ENCODE data around the gene TTC39C.

The TTC39C gene

DNA sequence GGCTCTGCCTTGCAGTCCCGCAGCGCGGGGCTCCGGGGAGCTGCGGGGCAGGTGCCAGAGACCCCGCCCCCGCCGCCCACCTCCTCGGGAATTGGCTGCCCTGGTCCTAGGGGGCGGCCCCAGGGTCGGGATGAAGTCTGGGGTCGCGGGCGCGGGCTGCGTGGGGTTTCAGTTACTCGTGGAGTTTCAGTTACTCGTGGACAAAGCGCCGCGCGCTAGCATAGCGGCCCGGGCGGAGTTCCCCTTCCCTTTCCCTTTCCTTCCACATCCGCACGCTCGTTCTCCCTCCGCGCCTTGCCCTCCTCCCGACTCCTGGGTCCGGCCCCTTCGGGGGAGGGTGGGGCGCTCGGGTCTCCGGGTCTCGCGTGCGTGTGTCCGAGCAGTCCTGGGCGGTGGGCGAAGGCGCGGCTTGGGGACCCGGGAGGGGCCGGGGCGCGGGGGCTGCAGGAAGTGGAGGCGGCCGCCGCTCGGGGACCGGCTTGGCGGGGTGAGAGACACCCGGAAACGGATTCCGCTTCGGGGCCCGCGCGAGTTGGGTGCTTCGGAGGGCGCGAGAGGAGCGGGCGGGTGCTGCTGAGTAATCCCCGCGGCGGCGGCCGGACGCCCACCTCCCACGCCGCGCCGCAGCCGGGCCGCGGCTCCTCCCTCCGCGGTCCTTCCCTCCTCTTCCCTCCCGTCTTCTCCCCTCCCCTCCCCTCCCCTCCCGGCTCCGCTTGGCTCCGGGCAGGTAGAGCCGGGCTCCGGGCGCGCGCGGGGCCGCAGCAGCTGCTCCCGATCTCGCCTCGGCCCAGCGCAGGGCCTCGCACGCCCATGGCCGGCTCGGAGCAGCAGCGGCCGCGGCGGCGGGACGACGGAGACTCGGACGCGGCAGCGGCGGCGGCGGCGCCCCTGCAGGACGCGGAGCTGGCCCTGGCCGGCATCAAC lies at the start of gene TTC39C:
Gene TTC39C (plus strand): TSS at position 693 of the 924 bp plus-strand sequence. CDS start 118 bp downstream, at position 811.
- TF ChIP-seq, protein P1, sequence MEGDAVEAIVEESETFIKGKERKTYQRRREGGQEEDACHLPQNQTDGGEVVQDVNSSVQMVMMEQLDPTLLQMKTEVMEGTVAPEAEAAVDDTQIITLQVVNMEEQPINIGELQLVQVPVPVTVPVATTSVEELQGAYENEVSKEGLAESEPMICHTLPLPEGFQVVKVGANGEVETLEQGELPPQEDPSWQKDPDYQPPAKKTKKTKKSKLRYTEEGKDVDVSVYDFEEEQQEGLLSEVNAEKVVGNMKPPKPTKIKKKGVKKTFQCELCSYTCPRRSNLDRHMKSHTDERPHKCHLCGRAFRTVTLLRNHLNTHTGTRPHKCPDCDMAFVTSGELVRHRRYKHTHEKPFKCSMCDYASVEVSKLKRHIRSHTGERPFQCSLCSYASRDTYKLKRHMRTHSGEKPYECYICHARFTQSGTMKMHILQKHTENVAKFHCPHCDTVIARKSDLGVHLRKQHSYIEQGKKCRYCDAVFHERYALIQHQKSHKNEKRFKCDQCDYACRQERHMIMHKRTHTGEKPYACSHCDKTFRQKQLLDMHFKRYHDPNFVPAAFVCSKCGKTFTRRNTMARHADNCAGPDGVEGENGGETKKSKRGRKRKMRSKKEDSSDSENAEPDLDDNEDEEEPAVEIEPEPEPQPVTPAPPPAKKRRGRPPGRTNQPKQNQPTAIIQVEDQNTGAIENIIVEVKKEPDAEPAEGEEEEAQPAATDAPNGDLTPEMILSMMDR (IDR thresholded peaks at IDR 0.05; ENCODE audit: borderline replicate concordance, control extremely low read depth, extremely low read depth, insufficient read depth, missing control alignments), result no peak
- DNase-seq (ENCODE audit: low spot score), result peak; percentile 87
- in situ Hi-C loops (cut with MboI; ENCODE audit: low sequenced_read_pairs, unreplicated experiment), result loop anchor here (10.0 kb wide), 1 partner anchor 110 kb away; no protein-coding TSS in a partner anchor

- TF ChIP-seq, protein P1 (IDR thresholded peaks at IDR 0.05; ENCODE audit: borderline replicate concordance, control extremely low read depth, extremely low read depth, insufficient read depth, missing control alignments), result no peak
- no peak for DNase-seq (ENCODE audit: low spot score)
- in situ Hi-C loops (cut with MboI; ENCODE audit: low sequenced_read_pairs, unreplicated experiment), result no loop called here
Measured at GRCh38 chr18:23966909-23967308, 47.6 kb upstream of the TTC39C start.

DNA sequence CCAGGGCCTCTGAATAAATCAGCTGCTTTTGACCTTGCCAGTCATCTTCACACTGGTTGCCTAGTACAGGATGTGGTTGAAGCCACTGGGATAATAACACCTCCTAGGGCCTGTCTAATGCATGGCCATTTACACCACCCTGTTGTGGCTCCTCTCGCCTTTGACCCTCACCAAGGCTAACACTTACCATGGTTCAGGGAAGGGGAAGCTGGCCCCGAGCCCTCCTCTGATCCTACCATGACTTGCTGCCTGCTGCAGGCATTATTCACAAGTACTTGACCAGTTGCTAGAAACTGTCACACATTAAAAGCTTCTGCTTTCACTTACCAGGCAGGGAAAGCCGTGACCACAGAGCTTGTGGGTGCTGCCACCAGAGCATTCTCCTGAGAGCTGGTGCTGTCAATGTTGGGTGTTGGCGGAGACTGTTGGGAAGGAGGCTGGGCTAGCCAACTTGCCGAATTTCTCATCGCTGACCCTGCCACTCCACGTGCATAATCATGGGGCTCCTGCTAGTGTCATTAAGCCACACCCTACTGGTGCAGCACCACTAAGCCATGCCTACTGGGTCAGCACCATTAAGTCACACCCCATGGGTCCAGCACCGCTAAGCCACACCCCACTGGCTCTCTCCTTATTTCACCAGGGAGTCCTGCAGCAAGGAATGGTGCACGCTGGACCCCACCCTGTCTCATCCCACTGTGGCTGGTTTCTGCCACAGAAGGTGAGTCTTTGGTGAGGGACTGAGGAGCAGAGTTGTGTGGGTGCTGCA lies 47.0 kb upstream of the TTC39C start:
- TF ChIP-seq, protein P1 (IDR thresholded peaks at IDR 0.05; ENCODE audit: borderline replicate concordance, control extremely low read depth, extremely low read depth, insufficient read depth, missing control alignments), result no peak
- no peak for DNase-seq (ENCODE audit: low spot score)
- in situ Hi-C loops (cut with MboI; ENCODE audit: low sequenced_read_pairs, unreplicated experiment), result no loop called here

DNA sequence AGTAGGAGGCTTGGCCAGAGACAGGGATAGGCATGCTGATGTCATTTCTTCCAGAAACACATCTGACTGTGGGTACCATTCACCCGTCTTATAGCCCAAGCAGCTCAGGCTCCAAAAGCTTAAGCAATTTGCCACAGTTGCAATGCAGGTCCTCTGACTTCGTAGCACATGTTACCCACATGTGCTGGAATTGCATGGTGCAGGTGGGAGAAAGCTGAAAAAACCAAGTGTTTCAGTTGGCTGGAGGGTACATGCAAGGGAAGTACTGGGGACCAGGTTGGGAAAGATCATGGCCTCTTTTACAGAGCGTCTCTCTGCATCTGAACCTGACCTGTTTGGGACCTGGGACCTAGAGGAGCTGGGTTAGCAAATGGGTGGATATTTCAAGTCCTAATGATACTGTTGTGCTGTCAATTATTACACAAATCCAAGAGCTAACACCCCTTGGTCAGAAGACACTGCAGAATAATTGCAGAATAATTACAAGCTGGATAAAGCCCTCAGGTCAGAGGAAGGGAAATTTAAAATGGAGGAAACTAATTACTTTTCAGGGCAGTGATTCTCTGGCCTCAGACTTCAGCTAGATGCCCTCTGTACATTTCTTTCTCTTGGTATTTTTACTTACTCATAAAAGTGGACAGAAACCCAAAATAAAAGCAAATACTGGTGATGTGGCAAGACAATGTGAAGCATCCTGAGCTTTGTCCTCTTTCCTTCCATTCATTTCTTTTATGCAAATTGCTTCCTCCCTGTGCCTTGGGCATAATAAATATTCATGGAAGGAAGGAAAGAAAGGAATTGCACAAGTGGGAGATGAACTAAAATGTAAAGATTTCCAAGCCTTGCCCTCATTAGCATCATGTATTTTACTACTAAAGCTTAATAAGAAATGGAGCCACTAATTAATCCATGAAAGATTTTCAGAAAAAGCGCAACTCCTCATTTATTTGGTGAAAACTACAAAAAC lies 45.6 kb upstream of the TTC39C start:
- TF ChIP-seq, protein P1 (IDR thresholded peaks at IDR 0.05; ENCODE audit: borderline replicate concordance, control extremely low read depth, extremely low read depth, insufficient read depth, missing control alignments), result no peak
- in situ Hi-C loops (cut with MboI; ENCODE audit: low sequenced_read_pairs, unreplicated experiment), result no loop called here
- no peak for DNase-seq (ENCODE audit: low spot score)

GRCh38 chr18:23969664-23970063 lies 44.9 kb upstream of the TTC39C start:
- in situ Hi-C loops (cut with MboI; ENCODE audit: low sequenced_read_pairs, unreplicated experiment), result no loop called here
- TF ChIP-seq, protein P1 (IDR thresholded peaks at IDR 0.05; ENCODE audit: borderline replicate concordance, control extremely low read depth, extremely low read depth, insufficient read depth, missing control alignments), result no peak
- no peak for DNase-seq (ENCODE audit: low spot score)
